Measurements from ENCODE around the gene FBN2.
"Not testable (repeated sequence)": the region's sequence is repeated elsewhere in the genome, so short reads cannot be mapped to it uniquely, and the experiment has no call there.

The FBN2 gene

GRCh38 chr5:128478386-128479368, 59.4 kb downstream of the FBN2 start:
- no peak for DNase-seq (ENCODE audit: low spot score)

GRCh38 chr5:128477944-128478343, 60.1 kb downstream of the FBN2 start:
- no peak for DNase-seq (ENCODE audit: low spot score)

GRCh38 chr5:128475693-128476092, 62.4 kb downstream of the FBN2 start:
- no peak for DNase-seq (ENCODE audit: low spot score)

DNA sequence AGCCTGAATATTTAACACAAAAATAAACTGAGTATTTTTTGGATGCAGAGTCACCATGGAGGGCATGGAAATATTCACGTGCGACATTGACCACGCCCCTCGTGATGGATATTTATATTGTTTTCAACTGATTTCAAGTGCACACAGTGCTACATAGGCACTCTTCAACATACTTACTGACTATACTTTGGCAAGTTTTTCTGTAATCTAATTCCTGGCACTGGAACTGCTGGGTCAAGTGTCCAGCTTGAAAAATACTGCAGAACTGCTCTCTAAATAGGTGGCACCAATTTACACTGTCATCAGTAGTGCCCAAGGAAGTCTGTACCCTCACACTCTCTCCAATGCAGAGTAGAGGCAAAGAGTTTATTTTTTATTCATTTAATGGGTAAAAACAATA, 65.1 kb downstream of the FBN2 start:
- no peak for DNase-seq (ENCODE audit: low spot score)

DNA sequence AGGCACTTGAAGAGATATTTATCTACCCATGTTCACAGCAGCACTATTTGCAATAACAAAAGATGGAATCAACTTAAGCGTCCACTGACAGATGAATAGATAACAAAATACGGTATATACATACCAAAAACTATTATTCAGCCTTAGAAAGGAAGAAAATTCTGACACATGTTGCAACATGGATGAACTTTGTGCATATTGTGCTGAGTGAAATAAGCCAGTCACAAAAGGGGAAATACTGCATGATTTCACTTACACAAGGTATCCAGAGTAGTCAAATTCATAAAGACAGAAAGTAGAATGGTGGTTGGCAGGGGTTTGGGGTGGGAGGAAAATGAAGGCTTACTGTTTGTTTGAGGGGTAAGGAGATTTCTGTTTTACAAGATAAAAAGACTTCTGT, 66.0 kb downstream of the FBN2 start:
- DNase-seq (ENCODE audit: low spot score) = no peak

DNA sequence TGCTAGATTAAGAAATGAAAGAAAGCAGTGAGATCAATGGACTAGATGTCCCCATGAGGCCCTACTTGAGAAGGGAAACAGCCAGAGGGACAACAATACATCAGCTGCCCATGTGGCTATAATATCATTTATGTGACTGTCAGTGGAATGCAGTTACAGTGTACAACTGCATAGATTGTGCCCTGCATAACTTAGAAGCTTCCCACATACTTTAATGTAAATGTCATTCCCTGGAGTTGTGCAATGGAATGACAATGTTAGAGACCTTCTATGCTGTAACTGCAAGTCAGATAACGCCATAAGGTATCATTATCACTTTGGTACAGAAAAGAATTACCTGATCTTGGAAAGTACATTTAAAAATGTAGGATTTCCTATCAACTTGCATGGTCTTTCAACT, 67.4 kb downstream of the FBN2 start:
- DNase-seq (ENCODE audit: low spot score) = no peak

GRCh38 chr5:128469912-128470311, 68.1 kb downstream of the FBN2 start:
- DNase-seq (ENCODE audit: low spot score) = peak; percentile 3

DNA sequence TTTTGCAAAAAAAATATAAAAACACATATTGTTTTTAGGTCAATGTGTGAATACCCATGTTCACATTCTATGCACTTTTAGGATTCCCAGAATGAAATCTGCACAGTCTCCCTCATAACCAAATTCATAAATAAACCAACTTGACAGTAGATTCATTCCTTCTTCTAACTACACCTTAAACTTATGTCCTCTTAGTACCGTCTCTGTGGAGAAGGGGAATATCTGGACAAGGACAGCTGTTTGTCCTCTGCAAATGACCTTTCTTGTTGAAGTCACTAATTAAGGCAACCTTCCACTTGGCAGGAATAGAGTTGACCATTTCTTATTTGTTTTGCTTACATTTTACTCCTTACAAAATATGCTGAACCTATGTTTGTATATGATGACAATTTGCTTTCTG, 71.1 kb downstream of the FBN2 start:
- DNase-seq (ENCODE audit: low spot score) = no peak

DNA sequence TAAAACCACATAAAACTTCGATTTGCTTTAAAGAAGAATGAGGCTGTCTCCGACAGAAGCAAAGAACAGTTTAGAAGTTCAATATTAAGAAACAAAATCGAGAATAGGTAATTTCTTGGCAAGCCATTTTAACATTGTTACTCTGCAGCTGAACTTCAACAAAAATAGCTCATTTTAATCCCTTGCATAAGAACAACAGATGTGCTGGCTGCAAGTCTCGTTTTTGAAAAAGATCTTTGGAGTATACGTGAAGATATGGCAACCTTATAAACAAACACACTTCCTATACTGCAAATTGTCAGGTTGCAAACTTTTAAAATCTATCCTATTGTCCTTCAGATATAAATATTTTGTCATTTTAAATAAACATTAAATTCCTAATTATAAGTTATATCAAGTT, 71.5 kb downstream of the FBN2 start:
- no peak for DNase-seq (ENCODE audit: low spot score)

DNA sequence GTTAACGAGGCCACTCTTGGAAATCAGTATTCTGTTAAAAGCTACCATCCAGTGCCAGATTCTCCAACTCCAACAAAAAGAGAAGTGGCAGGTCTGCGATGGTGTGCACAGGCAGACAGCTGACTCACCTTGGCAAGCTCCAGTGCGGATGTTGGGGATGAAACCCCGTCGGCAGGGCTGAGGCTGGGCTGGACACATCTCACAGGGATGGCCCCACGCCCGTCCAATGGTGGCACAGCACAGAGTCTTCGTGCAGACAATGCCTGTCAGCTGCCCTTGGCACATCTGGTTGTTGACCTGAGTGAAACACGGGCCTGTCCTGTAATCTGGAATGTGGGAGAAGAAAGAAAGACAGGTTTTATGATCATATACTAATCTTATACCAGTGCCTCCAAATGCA, 73.4 kb downstream of the FBN2 start:
- DNase-seq (ENCODE audit: low spot score) = no peak

GRCh38 chr5:128462330-128462729, 75.7 kb downstream of the FBN2 start:
- DNase-seq (ENCODE audit: low spot score) = no peak

DNA sequence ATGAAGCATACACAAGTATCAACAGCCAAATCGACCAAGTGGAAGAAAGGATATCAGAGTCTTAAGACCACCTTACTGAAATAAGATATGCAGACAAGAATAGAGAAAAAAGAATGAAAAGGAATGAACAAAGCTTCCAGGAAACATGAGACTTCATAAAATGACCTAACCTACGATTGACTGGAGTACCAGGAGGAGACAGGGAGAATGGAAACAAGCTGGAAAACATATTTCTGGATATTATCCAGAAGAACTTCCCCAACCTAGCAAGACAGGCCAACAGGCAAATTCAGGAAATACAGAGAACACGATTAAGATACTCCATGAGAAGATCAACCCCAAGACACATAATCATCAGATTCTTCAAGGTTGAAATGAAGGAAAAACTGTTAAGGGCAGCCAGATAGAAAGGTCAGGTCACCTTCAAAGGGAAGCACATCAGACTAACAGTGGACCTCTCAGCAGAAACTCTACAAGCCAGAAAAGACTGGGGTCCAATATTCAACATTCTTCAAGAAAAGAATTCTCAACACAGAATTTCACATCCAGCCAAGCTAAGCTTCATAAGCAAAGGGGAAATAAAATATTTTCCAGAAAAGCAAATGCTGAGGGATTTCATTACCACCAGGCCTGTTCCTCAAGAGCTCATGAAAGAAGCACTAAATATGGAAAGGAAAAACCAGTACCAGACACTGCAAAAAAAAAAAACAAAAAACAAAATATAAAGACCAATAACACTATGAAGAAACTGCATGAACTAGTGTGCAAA, 80.7 kb downstream of the FBN2 start:
- DNase-seq (ENCODE audit: low spot score) = not testable (repeated sequence)

DNA sequence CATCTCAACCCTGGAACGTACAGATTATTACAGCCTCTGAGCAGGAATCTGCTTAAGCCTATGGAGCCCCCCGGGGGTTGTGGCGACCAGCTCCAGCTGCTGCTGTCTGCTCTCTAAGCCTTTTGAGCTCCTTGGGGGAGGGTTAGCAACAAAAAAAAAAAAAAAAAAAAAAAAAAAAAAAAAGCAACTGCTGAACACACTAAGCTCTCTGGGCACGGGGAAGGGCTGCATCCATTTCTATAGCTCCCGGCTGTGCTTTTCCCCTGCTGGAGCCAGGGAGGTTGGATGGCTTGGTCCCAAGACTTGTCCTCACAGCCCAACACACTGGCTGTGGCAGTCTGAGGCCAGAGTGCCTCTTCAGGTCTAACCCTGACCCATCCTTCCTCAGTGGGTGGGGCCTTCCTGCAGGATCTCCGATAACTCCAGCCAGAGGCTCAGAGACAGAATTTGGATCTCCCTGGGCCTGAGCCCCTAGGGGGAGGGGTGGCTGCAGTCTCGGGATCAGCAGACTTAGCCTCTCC, 82.1 kb downstream of the FBN2 start:
- no peak for DNase-seq (ENCODE audit: low spot score)

GRCh38 chr5:128453121-128453520, 84.9 kb downstream of the FBN2 start:
- DNase-seq (ENCODE audit: low spot score) = no peak

DNA sequence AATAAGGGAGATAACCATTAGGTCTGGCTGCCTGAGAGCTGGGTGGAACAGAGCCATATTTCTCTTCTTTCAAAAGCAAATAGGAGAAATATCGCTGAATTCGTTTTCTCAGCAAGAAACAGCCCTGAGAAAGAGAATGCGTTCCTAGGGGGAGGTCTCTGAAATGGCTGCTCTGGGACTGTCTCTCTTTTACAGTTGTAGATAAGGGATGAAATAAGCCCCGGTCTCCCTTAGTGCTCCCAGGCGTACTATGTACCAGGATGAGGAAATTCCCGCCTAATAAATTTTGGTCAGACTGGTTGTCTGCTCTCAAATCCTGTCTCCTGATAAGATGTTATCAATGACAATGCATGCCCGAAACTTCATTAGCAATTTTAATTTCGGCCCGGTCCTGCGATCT, 90.8 kb downstream of the FBN2 start:
- DNase-seq (ENCODE audit: low spot score) = not testable (repeated sequence)

- DNase-seq (ENCODE audit: low spot score) = no peak
Measured at GRCh38 chr5:128441941-128442350, 96.1 kb downstream of the FBN2 start.

GRCh38 chr5:128441165-128441564, 96.9 kb downstream of the FBN2 start:
- no peak for DNase-seq (ENCODE audit: low spot score)

GRCh38 chr5:128436749-128437188, 101.3 kb downstream of the FBN2 start:
- DNase-seq (ENCODE audit: low spot score) = peak; percentile 97

DNA sequence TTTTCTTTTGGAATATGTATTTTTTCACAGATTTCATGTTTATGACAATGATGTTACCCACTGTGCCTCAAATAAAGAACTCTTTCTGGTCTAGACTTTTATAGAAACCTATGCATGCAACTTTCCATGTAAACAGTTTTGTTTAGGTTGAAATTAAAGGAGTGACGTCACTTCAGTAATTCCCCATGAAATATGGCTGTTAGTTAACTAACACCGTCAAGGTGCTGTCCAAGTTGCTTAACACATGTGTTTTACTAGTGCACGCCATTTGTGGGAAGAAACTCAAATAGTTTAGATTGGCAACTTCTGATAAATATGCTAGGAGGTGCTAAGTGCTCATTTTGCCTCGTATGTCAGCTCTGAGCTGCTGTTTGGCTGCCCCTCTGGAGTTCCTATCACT, 102.2 kb downstream of the FBN2 start:
- DNase-seq (ENCODE audit: low spot score) = no peak

- no peak for DNase-seq (ENCODE audit: low spot score)
Measured at GRCh38 chr5:128434993-128435392, 103.1 kb downstream of the FBN2 start.

DNA sequence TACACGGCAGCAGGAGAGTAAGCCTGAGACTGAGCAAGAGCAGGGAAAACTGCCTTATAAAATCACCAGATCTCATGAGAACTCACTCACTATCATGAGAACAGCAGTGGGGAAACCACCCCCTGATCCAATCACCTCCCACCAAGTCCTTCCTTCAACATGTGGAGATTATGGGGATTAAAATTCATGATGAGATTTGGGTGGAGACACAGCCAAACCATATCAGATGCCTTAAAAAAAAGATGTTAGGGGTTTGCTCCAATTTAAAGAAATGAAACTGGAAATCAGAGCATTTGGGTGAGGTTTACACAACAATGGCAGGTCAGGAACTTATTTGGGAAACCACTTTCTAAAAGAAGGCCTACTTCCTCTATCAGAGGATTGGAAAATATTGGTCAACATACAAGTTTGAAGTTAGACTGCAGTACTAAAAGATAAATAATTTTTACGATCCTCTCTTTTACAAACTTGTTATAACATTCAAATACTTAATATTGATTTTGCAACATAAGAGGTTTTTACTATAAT, 105.1 kb downstream of the FBN2 start:
- no peak for DNase-seq (ENCODE audit: low spot score)

DNA sequence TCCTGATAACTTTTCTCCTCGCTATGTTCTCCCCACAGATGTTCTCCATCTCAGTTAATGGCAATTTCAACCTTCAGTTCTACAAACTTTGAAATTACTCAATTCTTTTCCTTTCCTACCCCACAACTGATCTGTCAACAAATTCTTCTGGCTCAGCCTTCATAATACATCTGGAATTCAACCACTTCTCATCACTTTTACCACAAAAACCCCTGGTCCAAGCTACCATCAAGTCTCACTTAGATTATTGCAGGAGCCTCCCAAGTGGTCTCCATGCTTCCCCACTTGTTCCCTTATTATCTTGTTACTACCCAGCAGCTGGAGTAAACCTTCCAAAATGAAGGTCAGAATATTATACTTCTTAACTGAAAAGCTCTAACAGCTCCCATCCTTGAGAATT, 110.1 kb downstream of the FBN2 start:
- DNase-seq (ENCODE audit: low spot score) = no peak
